ENCODE data around the gene OR2AT4. TPM values are rescaled to one million over a fixed set of nuclear protein-coding genes. Genes with fewer than 3 reads are reported as not detected.
"Not testable (repeated sequence)": the region's sequence is repeated elsewhere in the genome, so short reads cannot be mapped to it uniquely, and the experiment has no call there.

Gene OR2AT4
- total RNA-seq, 6 experiments from 2014 or later = not detected

DNA sequence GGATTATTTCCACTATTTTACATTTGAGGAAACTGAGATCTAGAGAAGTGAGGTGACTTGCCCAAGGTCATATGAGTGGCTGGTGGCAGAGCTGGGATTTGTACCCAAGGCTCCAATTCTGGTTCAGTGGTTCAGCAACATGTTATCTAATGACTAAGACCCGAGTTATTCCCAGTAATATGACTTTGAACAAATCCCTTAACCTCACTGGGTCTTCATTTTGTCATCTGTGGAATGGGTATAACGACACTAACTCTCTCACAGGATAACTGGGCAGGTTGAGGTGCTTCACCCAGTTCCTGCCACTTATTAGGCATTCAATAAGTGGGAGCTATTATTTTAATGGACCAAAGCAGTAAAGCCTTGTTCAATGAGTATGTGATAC is 489 bp upstream of the OR2AT4 start:
- H3K4me1 ChIP-seq = no peaks in the 10 kb centered on the region
- WGBS (ENCODE audit: insufficient coverage, low coverage, low lambda C conversion rate, missing lambda C conversion rate) = 58% methylated on average over 2 of the region's 2 CpGs
- no peak overlapping the region for H3K27ac ChIP-seq
- no peaks in the 10 kb centered on the region for H3K36me3 ChIP-seq
- DNase-seq (no peak), ATAC-seq (no peak)
- H3K4me3 ChIP-seq = no peak overlapping the region
- H3K9me3 ChIP-seq = no peaks in the 10 kb centered on the region
- TF ChIP-seq, protein P1, sequence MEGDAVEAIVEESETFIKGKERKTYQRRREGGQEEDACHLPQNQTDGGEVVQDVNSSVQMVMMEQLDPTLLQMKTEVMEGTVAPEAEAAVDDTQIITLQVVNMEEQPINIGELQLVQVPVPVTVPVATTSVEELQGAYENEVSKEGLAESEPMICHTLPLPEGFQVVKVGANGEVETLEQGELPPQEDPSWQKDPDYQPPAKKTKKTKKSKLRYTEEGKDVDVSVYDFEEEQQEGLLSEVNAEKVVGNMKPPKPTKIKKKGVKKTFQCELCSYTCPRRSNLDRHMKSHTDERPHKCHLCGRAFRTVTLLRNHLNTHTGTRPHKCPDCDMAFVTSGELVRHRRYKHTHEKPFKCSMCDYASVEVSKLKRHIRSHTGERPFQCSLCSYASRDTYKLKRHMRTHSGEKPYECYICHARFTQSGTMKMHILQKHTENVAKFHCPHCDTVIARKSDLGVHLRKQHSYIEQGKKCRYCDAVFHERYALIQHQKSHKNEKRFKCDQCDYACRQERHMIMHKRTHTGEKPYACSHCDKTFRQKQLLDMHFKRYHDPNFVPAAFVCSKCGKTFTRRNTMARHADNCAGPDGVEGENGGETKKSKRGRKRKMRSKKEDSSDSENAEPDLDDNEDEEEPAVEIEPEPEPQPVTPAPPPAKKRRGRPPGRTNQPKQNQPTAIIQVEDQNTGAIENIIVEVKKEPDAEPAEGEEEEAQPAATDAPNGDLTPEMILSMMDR (IDR thresholded peaks at IDR 0.05) = no peak
- no peak for TF ChIP-seq POLR2A (IDR thresholded peaks at IDR 0.05)
- no peaks in the 10 kb centered on the region for H3K27me3 ChIP-seq
- intact Hi-C loops (cut with DNase I) = no loop called here

DNA sequence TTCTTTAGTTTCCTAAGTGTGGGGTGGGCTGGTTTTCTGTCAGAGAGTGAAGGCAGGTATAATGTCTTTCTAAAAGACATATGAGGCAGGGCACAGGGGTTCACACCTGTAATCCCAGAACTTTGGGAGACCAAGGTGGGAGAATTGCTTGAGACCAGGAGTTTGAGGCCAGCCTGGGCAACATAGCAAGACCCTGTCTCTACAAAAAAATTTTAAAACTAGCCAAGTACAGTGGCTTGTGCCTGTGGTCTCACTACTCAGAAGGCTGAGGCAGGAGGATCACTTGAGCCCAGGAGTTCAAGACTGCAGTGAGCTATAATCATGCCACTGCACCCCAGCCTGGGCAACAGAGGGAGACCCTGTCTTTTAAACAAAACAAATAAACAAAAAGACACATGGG is 2.3 kb downstream of the OR2AT4 start:
- H3K4me1 ChIP-seq; H3K4me3 ChIP-seq; DNase-seq; H3K36me3 ChIP-seq; H3K27ac ChIP-seq; ATAC-seq; H3K27me3 ChIP-seq; H3K9me3 ChIP-seq; intact Hi-C loops (cut with DNase I): not testable (repeated sequence)

DNA sequence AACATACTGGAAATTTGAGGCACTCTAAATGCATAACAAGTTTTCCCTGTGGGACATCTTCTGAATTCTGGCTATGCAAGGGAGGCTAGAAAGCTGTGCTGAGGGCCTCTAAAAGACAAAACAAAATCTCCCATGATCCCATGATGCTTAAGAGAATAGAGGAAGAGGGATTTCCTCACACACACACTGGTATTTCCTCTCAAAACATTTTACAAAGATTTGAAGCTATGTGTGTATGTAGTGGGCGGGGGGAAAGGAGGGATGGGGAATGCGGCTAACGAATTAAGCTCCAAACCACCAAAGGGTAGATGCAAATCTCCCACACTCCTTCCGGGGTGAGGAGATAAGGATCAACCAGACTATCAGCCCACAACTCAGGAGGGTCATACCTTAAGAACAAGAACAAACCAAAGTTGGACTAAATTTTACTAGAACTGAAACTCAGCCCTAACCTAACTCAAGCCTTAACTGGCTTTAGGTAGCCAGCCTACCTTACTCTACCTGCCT is 6.0 kb downstream of the OR2AT4 start:
- intact Hi-C loops (cut with DNase I) = no loop called here
- TF ChIP-seq, protein P1 (IDR thresholded peaks at IDR 0.05) = no peak
- TF ChIP-seq POLR2A (IDR thresholded peaks at IDR 0.05) = no peak
- Histone ChIP-seq H3K27me3 (no peaks in the 10 kb centered on the region), H3K4me1 (no peaks in the 10 kb centered on the region), H3K9me3 (no peaks in the 10 kb centered on the region), H3K27ac (no peak overlapping the region), H3K4me3 (no peak overlapping the region), H3K36me3 (no peaks in the 10 kb centered on the region)
- no peak for DNase-seq
- 66% methylated on average over 4 of the region's 4 CpGs for WGBS (ENCODE audit: insufficient coverage, low coverage, low lambda C conversion rate, missing lambda C conversion rate)
- no peak for ATAC-seq

DNA sequence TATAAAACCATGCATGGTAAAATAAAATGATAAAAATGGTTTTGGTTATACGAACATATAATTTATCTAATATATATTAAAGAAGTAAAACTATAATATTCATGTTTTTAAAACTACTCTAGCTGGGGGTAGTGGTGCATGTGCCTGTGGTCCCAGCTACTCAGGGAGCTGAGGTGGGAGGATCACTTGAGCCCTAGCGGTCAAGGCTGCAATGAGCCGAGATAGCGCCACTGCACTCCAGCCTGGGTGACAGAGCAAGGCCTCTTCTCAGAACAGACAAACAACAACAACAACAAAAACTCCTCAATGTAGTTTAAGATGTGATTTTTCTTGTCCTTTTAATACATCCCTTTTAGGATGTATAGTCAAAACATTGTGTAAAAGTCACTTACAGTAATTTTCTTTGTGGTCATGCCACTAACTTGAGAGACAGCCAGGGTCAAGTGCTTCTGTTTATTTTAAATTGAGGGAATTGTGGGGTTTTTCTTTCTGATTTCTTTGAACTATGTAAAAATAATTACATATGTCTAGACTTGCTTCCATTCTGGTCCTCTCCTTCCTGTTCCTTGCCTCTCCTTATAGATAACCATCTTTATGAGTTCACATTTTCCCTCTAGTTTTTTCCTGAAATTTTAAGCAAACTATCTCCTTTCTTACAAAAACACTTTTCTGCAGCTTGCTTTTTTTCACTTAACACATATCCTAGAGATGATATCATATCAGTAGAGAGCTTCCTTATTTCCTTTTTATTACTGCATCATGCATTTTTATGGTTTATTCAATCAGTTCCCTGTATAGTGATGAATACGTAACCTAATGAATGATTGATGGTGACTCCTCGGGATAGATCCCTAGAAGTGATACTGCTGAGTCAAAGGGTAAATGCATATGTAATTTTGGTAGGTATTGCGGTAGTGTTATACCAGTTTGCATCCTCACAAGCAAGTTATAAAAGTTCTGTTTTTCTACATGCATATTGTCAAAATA is 9.1 kb downstream of the OR2AT4 start:
- ATAC-seq = no peak
- intact Hi-C loops (cut with DNase I) = no loop called here
- no peak overlapping the region for H3K4me3 ChIP-seq
- no peak overlapping the region for H3K27ac ChIP-seq
- no peaks in the 10 kb centered on the region for H3K27me3 ChIP-seq
- no peaks in the 10 kb centered on the region for H3K36me3 ChIP-seq
- 67% methylated on average over 7 of the region's 7 CpGs for WGBS (ENCODE audit: insufficient coverage, low coverage, low lambda C conversion rate, missing lambda C conversion rate)
- no peaks in the 10 kb centered on the region for H3K4me1 ChIP-seq
- TF ChIP-seq, protein P1 (IDR thresholded peaks at IDR 0.05) = no peak
- no peak for TF ChIP-seq POLR2A (IDR thresholded peaks at IDR 0.05)
- H3K9me3 ChIP-seq = no peaks in the 10 kb centered on the region
- no peak for DNase-seq

DNA sequence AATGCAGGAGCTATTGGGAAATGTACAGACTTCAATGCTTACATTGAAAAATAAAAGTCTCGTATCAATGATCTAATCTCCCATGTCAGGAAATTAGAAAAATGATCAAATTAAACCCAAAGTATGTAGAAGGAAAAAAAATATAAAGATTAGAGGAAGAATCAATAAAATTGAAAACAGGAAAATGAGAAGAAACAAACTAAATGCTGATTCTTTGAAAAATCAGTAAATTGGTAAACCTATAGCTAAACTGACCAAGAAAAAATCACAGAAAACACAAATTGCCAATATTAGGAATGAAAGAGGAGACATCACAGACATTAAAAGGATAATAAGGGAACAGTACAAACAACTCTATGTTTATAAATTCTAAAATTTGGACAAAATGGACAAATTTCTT is 11.8 kb downstream of the OR2AT4 start:
- WGBS (ENCODE audit: insufficient coverage, low coverage, low lambda C conversion rate, missing lambda C conversion rate) = 70% methylated on average over 1 of the region's 1 CpG
- Histone ChIP-seq H3K4me1 (no peaks in the 10 kb centered on the region), H3K9me3 (no peaks in the 10 kb centered on the region), H3K27me3 (no peaks in the 10 kb centered on the region), H3K36me3 (no peaks in the 10 kb centered on the region), H3K4me3 (no peak overlapping the region), H3K27ac (no peak overlapping the region)
- ATAC-seq (no peak), DNase-seq (no peak)
- intact Hi-C loops (cut with DNase I) = no loop called here
- no peak for TF ChIP-seq POLR2A (IDR thresholded peaks at IDR 0.05)
- TF ChIP-seq, protein P1 (IDR thresholded peaks at IDR 0.05) = no peak
